ENCODE measurements around the gene PTK6. TPM values are rescaled to one million over a fixed set of nuclear protein-coding genes. Genes with fewer than 3 reads are reported as not detected.
A peak's percentile ranks its signal among the peaks of the same experiment; 100 is the strongest.
"Not testable (repeated sequence)": the region's sequence is repeated elsewhere in the genome, so short reads cannot be mapped to it uniquely, and the experiment has no call there.

Gene PTK6
- total RNA-seq, 2 experiments from 2014 or later: 0.35 to 0.38 TPM

DNA sequence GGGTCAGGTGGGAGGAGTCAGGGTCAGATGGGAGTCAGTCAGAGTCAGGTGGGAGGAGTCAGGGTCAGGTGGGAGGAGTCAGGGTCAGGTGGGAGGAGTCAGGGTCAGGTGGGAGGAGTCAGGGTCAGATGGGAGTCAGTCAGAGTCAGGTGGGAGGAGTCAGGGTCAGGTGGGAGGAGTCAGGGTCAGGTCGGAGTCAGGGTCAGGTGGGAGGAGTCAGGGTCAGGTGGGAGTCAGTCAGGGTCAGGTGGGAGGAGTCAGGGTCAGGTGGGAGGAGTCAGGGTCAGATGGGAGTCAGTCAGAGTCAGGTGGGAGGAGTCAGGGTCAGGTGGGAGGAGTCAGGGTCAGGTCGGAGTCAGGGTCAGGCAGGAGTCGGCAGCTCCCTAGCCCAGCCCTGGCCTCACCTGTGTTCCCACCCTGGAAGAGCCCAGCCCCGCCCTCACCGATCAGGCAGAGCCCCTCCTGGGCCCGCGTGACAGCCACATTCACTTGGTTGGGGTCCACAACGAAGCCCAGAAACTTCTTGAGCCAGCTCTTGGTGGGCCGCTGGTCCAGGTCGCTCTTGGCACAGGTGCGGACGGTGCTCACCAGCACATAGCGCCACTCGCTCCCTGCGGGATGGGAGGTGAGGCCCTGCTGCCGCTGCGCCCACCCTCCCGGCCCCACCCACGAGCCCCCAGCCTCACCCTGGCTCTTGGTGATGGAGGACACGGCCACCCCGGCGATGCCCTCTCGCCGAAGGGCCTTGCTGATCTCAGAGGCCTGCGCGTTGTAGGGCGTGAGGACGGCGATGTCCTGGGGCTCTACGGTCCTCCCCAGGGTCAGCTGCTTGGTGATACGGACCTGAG, 22.5 kb upstream of the PTK6 start:
- CTCF ChIA-PET; intact Hi-C loops (cut with micrococcal nuclease); H3K9me3 Mint-ChIP-seq; H3K27me3 Mint-ChIP-seq (ENCODE audit: low read depth); H3K4me1 Mint-ChIP-seq (ENCODE audit: low read depth); H3K36me3 Mint-ChIP-seq (ENCODE audit: low read depth); H3K27ac Mint-ChIP-seq; H3K4me3 Mint-ChIP-seq: not testable (repeated sequence)
- peak; percentile 61 for DNase-seq

- Mint-ChIP-seq H3K27ac (no peak overlapping the region), H3K27me3 (ENCODE audit: low read depth) (no peaks in the 10 kb centered on the region), H3K9me3 (no peaks in the 10 kb centered on the region), H3K4me1 (ENCODE audit: low read depth) (no peaks in the 10 kb centered on the region), H3K4me3 (no peak overlapping the region), H3K36me3 (ENCODE audit: low read depth) (peaks cover 4% of the 10 kb centered on the region)
- CTCF ChIA-PET: no interaction called here
- DNase-seq: no peak
- intact Hi-C loops (cut with micrococcal nuclease): no loop called here
These were observed 21.8 kb upstream of the PTK6 start for GRCh38 chr20:63558804-63559484.

- CTCF ChIA-PET: interaction anchor here (1.1 kb wide), 1 partner anchor 20 kb away, joined by 4 read pairs; no protein-coding TSS in a partner anchor
- Mint-ChIP-seq H3K36me3 (ENCODE audit: low read depth) (peaks cover 4% of the 10 kb centered on the region), H3K27me3 (ENCODE audit: low read depth) (no peaks in the 10 kb centered on the region), H3K4me3 (no peak overlapping the region), H3K9me3 (no peaks in the 10 kb centered on the region), H3K27ac (no peak overlapping the region), H3K4me1 (ENCODE audit: low read depth) (peaks cover 8% of the 10 kb centered on the region)
- intact Hi-C loops (cut with micrococcal nuclease): no loop called here
- no peak for DNase-seq
These were observed 20.3 kb upstream of the PTK6 start for GRCh38 chr20:63557481-63557891.

DNA sequence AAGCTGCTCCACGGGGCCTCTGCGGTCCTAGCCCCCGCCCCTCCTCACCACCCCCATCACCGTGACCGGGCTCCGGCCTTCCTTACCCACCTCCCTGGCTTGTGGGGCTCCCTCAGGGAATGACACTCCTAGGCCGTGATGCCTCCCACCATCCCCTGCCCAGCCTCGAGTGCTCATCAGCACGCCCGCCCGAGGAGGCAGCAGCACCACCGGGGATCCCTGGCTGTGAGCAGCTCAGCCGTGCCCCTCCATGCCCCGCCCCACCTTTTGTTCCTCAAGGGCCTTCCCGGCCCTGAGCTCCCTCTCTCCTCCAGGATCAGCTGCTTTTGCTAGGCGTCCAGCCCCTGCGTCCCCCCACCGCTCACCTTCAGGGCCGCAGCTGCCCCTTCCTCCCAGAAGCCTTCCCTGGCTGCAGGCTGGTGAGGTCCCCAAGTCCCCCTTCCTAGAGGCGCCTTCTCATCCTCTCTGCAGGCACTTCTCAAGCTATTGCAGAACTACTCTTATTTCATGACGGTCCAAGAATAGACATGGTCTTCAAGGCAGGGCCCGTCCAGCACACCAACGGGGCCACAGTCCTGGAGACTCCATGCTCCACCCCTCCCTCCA, 19.8 kb upstream of the PTK6 start:
- intact Hi-C loops (cut with micrococcal nuclease): no loop called here
- Mint-ChIP-seq H3K36me3 (ENCODE audit: low read depth) (peaks cover 4% of the 10 kb centered on the region), H3K4me3 (no peak overlapping the region), H3K27me3 (ENCODE audit: low read depth) (no peaks in the 10 kb centered on the region), H3K4me1 (ENCODE audit: low read depth) (peaks cover 9% of the 10 kb centered on the region), H3K27ac (no peak overlapping the region), H3K9me3 (no peaks in the 10 kb centered on the region)
- CTCF ChIA-PET: interaction anchor here (1.1 to 2.1 kb wide), 2 partner anchors 19 to 85 kb away, joined by 4 read pairs; no protein-coding TSS in a partner anchor
- DNase-seq: no peak

GRCh38 chr20:63555661-63556381, 18.6 kb upstream of the PTK6 start:
- Mint-ChIP-seq H3K27me3 (ENCODE audit: low read depth) (no peaks in the 10 kb centered on the region), H3K9me3 (no peaks in the 10 kb centered on the region), H3K4me3 (no peak overlapping the region), H3K4me1 (ENCODE audit: low read depth) (peaks cover 9% of the 10 kb centered on the region), H3K27ac (no peak overlapping the region), H3K36me3 (ENCODE audit: low read depth) (peaks cover 4% of the 10 kb centered on the region)
- CTCF ChIA-PET: interaction anchor here (0.6 to 2.1 kb wide), 3 partner anchors 86 to 245 kb away, joined by 3 to 4 read pairs (median 4); no protein-coding TSS in a partner anchor
- intact Hi-C loops (cut with micrococcal nuclease): no loop called here
- no peak for DNase-seq

- no peak for DNase-seq
- intact Hi-C loops (cut with micrococcal nuclease): no loop called here
- Mint-ChIP-seq H3K4me1 (ENCODE audit: low read depth) (peaks cover 9% of the 10 kb centered on the region), H3K27ac (no peak overlapping the region), H3K36me3 (ENCODE audit: low read depth) (peaks cover 1% of the 10 kb centered on the region), H3K4me3 (peak overlapping the region; percentile 27), H3K9me3 (no peaks in the 10 kb centered on the region), H3K27me3 (ENCODE audit: low read depth) (no peaks in the 10 kb centered on the region)
- CTCF ChIA-PET: interaction anchor here (0.8 to 2.1 kb wide), 2 partner anchors 17 to 87 kb away, joined by 4 read pairs; partner anchors contain the start of gene PTK6
These were observed 17.4 kb upstream of the PTK6 start for GRCh38 chr20:63554361-63555278.

GRCh38 chr20:63553933-63554290, 16.7 kb upstream of the PTK6 start, which contains the start of gene FNDC11:
TSS of gene FNDC11 (plus strand) at chr20:63554159. CDS start at chr20:63555664, 1,505 bp downstream.
- Mint-ChIP-seq H3K36me3 (ENCODE audit: low read depth) (no peaks in the 10 kb centered on the region), H3K9me3 (no peaks in the 10 kb centered on the region), H3K27ac (no peak within 1 kb of the TSS), H3K27me3 (ENCODE audit: low read depth) (no peaks in the 10 kb centered on the region), H3K4me3 (peak within 1 kb of the TSS; percentile 47), H3K4me1 (ENCODE audit: low read depth) (peaks cover 13% of the 10 kb centered on the region)
- intact Hi-C loops (cut with micrococcal nuclease): loop anchor here (1.0 to 2.0 kb wide), 3 partner anchors 17 to 34 kb away; partner anchors contain the start of genes PPDPF and PTK6
- CTCF ChIA-PET: no interaction called here
- DNase-seq: peak; percentile 37

DNA sequence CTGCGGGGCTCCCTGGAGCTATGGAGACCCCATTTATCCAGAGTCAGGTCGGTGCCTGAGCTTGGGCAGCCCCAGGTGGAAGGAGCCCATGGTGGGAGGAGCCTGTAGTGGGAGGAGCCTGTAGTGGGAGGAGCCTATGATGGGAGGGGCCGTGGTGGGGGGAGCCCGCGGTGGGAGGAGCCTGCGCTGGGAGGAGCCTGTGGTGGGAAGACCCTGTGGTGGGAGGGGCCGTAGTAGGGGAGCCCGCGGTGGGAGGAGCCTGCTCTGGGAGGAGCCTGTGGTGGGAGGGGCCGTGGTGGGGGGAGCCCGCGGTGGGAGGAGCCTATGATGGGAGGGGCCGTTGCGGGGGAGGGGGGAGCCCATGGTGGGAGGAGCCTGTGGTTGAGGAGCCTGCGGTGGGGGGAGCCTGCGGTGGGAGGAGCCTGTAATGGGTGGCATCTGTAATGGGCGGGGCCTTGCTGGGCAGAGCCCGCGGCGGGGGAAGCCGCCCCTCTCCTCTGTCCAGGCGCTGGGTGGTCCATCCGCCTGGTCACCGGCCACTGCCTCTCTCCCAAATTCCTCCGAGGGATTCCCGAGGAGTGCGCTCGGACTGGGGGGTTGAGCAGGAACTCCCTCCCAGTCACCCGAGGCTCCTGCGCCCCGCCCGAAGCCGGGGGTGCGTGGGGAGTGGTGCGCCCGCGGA, 16.2 kb upstream of the PTK6 start:
- intact Hi-C loops (cut with micrococcal nuclease): loop anchor here (1.0 to 2.0 kb wide), 3 partner anchors 16 to 33 kb away; partner anchors contain the start of genes PPDPF and PTK6
- Mint-ChIP-seq H3K36me3 (ENCODE audit: low read depth) (no peaks in the 10 kb centered on the region), H3K4me1 (ENCODE audit: low read depth) (peaks cover 13% of the 10 kb centered on the region), H3K27ac (no peak overlapping the region), H3K9me3 (no peaks in the 10 kb centered on the region), H3K4me3 (peak overlapping the region; percentile 47), H3K27me3 (ENCODE audit: low read depth) (no peaks in the 10 kb centered on the region)
- DNase-seq: peak; percentile 93
- CTCF ChIA-PET: interaction anchor here (1.2 kb wide), 2 partner anchors 16 to 154 kb away, joined by 4 read pairs; partner anchors contain the start of gene PTK6

GRCh38 chr20:63552481-63553249, 15.5 kb upstream of the PTK6 start:
- DNase-seq: peak; percentile 43
- CTCF ChIA-PET: interaction anchor here (0.8 to 1.2 kb wide), 3 partner anchors 15 to 155 kb away, joined by 3 to 4 read pairs (median 4); partner anchors contain the start of gene PTK6
- peak overlapping the region; percentile 24 for H3K4me3 Mint-ChIP-seq
- intact Hi-C loops (cut with micrococcal nuclease): loop anchor here (1.0 to 2.0 kb wide), 3 partner anchors 15 to 32 kb away; partner anchors contain the start of genes PPDPF and PTK6
- no peaks in the 10 kb centered on the region for H3K9me3 Mint-ChIP-seq
- peaks cover 13% of the 10 kb centered on the region for H3K4me1 Mint-ChIP-seq (ENCODE audit: low read depth)
- no peaks in the 10 kb centered on the region for H3K27me3 Mint-ChIP-seq (ENCODE audit: low read depth)
- H3K36me3 Mint-ChIP-seq (ENCODE audit: low read depth): no peaks in the 10 kb centered on the region
- peak overlapping the region; percentile 46 for H3K27ac Mint-ChIP-seq

DNA sequence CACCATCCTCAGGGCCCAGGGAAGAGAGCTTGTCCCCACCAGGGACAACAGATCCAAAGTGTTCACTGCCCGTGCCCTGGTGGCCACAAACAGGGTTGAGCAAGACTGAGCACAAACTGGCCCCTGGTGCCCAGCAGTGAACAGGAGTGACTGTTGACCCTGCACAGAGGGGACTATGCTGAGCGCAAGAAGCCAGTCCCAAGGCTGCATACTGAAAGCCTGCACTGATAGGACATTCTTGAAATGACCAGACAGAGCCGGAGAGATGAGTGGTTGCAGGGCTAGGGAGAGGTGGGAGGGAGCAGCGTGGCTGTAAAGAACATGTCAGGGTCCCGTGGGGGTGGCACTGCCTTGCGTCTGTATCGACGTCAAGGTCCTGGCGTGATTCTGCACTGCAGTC, 13.9 kb upstream of the PTK6 start:
- Mint-ChIP-seq H3K27me3 (ENCODE audit: low read depth) (no peaks in the 10 kb centered on the region), H3K27ac (no peak overlapping the region), H3K36me3 (ENCODE audit: low read depth) (no peaks in the 10 kb centered on the region), H3K4me1 (ENCODE audit: low read depth) (peaks cover 16% of the 10 kb centered on the region), H3K4me3 (no peak overlapping the region), H3K9me3 (no peaks in the 10 kb centered on the region)
- intact Hi-C loops (cut with micrococcal nuclease): no loop called here
- CTCF ChIA-PET: interaction anchor here (1.5 kb wide), 1 partner anchor 13 kb away, joined by 5 read pairs; the partner anchor contains the start of gene PTK6
- no peak for DNase-seq

Measured in activated naive CD4-positive, alpha-beta T cell treated with anti-CD3 and anti-CD28 coated beads for 36 hours (primary cell).